Loucy (cell line): ENCODE measurements around the gene PHLDB2.

Experiments used
- H2AFZ ChIP-seq: fragments of 200-600 bp; sonication (generic); 2 replicates; pipeline ENCODE4 v1.6.0; 2016; ENCODE audit warnings: antibody characterized with exemption, mild to moderate bottlenecking, low read length, moderate library complexity
- H3F3A ChIP-seq: fragments of 200-600 bp; 2 replicates; pipeline ENCODE4 v1.6.0; 2016; ENCODE audit warnings: antibody characterized with exemption, low read depth, mild to moderate bottlenecking
- H3K27me3 ChIP-seq: fragments of 200-600 bp; sonication (generic); 2 replicates; pipeline ENCODE4 v1.6.1; 2014; ENCODE audit warnings: low read length, mild to moderate bottlenecking; ENCODE audit not compliant: insufficient read depth, poor library complexity, severe bottlenecking
- H3K36me3 ChIP-seq: fragments of 200-600 bp; sonication (generic); 2 replicates; pipeline ENCODE4 v1.6.1; 2016; ENCODE audit warnings: low read length; ENCODE audit not compliant: insufficient read depth
- H3K4me1 ChIP-seq: fragments of 200-600 bp; sonication (generic); 2 replicates; pipeline ENCODE4 v1.5.1; 2014; ENCODE audit warnings: low read length, mild to moderate bottlenecking; ENCODE audit not compliant: insufficient read depth, poor library complexity, severe bottlenecking
- H3K4me2 ChIP-seq: fragments of 200-600 bp; sonication (generic); 2 replicates; pipeline ENCODE4 v1.6.0; 2014; ENCODE audit warnings: antibody characterized with exemption, low read length, low read depth, mild to moderate bottlenecking; ENCODE audit not compliant: poor library complexity, severe bottlenecking
- H3K4me3 ChIP-seq: fragments of 200-600 bp; sonication (generic); 2 replicates; pipeline ENCODE4 v1.5.1; 2014; ENCODE audit warnings: low read length, mild to moderate bottlenecking, mixed read lengths; ENCODE audit not compliant: poor library complexity, severe bottlenecking
- H3K79me2 ChIP-seq: fragments of 200-600 bp; sonication (generic); 2 replicates; pipeline ENCODE4 v1.6.1; 2014; ENCODE audit warnings: low read length; ENCODE audit not compliant: insufficient read depth
- H3K9ac ChIP-seq: fragments of 200-600 bp; sonication (generic); 2 replicates; pipeline ENCODE4 v1.6.0; 2014; ENCODE audit warnings: mild to moderate bottlenecking, low read depth, low read length, moderate library complexity; ENCODE audit not compliant: poor library complexity, severe bottlenecking
- H3K9me2 ChIP-seq: fragments of 200-600 bp; sonication (generic); replicated peaks from 2 replicates; pipeline ENCODE4 v1.6.1; 2016; ENCODE audit warnings: low read depth, low read length, mixed read lengths
- H3K9me3 ChIP-seq: fragments of 200-600 bp; sonication (generic); 2 replicates; pipeline ENCODE4 v1.6.1; 2014; ENCODE audit warnings: mild to moderate bottlenecking, antibody characterized with exemption, low read length, low read depth; ENCODE audit not compliant: insufficient read depth
- H4K20me1 ChIP-seq: fragments of 200-600 bp; sonication (generic); 2 replicates; pipeline ENCODE4 v1.6.0; 2014; ENCODE audit warnings: antibody characterized with exemption, low read length, mild to moderate bottlenecking; ENCODE audit not compliant: insufficient read depth, poor library complexity, severe bottlenecking
- EZH2phosphoT487 ChIP-seq: fragments of 200-600 bp; IDR thresholded peaks from 2 replicates; pipeline ENCODE4 v1.6.1; 2018; ENCODE audit warnings: antibody characterized with exemption, mild to moderate bottlenecking, moderate library complexity, borderline replicate concordance
- TF ChIP-seq, protein P1 (sequence below): fragments of 200-600 bp; sonication (generic); conservative IDR thresholded peaks from 2 replicates; pipeline ENCODE4 v1.5.1; 2014; ENCODE audit warnings: mild to moderate bottlenecking, antibody characterized with exemption, low read length

PHLDB2 gene

DNA sequence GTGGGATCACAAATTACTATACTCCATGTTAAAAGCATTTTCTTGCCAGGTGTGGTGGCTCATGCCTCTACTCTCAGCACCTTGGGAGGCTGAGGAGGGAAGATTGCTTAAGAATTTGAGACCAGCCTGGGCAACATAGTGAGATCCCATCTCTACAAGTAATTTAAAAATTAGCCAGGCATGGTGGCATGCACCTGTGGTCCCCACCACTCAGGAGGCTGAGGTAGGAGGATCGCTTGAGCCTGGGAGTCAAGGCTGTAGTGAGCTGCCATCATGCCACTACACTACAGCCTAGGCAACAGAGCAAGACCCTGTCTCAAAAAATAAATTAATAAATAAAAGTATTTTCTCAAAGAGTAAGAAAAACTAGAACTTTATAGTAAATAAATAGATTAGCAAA, 96.8 kb downstream of the PHLDB2 start:
- peaks cover 6% of the 10 kb centered on the region for H3K4me1 ChIP-seq
- no peaks in the 10 kb centered on the region for H4K20me1 ChIP-seq
- H3K9me3 ChIP-seq, result no peaks in the 10 kb centered on the region
- H3K4me2 ChIP-seq, result no peak overlapping the region
- no peaks in the 10 kb centered on the region for H3K9me2 ChIP-seq
- no peak overlapping the region for H3K9ac ChIP-seq
- H2AFZ ChIP-seq, result no peak overlapping the region
- H3F3A ChIP-seq, result no peaks in the 10 kb centered on the region
- H3K27me3 ChIP-seq, result no peaks in the 10 kb centered on the region
- H3K36me3 ChIP-seq, result no peaks in the 10 kb centered on the region
- no peak for TF ChIP-seq EZH2phosphoT487
- TF ChIP-seq, protein P1, sequence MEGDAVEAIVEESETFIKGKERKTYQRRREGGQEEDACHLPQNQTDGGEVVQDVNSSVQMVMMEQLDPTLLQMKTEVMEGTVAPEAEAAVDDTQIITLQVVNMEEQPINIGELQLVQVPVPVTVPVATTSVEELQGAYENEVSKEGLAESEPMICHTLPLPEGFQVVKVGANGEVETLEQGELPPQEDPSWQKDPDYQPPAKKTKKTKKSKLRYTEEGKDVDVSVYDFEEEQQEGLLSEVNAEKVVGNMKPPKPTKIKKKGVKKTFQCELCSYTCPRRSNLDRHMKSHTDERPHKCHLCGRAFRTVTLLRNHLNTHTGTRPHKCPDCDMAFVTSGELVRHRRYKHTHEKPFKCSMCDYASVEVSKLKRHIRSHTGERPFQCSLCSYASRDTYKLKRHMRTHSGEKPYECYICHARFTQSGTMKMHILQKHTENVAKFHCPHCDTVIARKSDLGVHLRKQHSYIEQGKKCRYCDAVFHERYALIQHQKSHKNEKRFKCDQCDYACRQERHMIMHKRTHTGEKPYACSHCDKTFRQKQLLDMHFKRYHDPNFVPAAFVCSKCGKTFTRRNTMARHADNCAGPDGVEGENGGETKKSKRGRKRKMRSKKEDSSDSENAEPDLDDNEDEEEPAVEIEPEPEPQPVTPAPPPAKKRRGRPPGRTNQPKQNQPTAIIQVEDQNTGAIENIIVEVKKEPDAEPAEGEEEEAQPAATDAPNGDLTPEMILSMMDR, result no peak
- no peaks in the 10 kb centered on the region for H3K79me2 ChIP-seq
- no peak overlapping the region for H3K4me3 ChIP-seq

DNA sequence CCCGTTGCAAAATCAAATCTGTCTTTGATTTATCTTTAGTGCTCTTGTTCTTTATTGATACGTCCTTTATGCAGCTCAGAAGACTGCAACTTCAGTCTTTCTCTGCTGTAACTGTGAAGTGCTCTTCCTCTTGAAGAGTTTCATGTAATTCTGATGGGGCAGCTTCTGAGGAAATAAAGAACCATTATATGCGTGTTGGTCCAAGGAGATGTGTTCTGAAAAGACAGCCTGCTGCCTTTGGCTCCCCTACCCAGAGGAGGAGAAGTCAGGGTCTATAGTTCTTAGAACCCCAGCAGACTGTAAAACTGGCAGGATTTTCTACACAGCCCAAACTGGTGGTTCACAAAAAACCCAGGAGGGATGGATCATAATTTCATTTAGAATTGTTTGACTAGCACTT, 97.4 kb downstream of the PHLDB2 start:
- Histone ChIP-seq H3K9me3 (no peaks in the 10 kb centered on the region), H3K79me2 (no peaks in the 10 kb centered on the region), H3K9ac (no peak overlapping the region), H3K4me3 (no peak overlapping the region), H3K36me3 (no peaks in the 10 kb centered on the region), H4K20me1 (no peaks in the 10 kb centered on the region), H3K9me2 (no peaks in the 10 kb centered on the region), H3K4me2 (no peak overlapping the region), H2AFZ (no peak overlapping the region), H3F3A (no peaks in the 10 kb centered on the region), H3K27me3 (no peaks in the 10 kb centered on the region), H3K4me1 (peaks cover 6% of the 10 kb centered on the region)
- TF ChIP-seq, protein P1, result no peak
- no peak for TF ChIP-seq EZH2phosphoT487

DNA sequence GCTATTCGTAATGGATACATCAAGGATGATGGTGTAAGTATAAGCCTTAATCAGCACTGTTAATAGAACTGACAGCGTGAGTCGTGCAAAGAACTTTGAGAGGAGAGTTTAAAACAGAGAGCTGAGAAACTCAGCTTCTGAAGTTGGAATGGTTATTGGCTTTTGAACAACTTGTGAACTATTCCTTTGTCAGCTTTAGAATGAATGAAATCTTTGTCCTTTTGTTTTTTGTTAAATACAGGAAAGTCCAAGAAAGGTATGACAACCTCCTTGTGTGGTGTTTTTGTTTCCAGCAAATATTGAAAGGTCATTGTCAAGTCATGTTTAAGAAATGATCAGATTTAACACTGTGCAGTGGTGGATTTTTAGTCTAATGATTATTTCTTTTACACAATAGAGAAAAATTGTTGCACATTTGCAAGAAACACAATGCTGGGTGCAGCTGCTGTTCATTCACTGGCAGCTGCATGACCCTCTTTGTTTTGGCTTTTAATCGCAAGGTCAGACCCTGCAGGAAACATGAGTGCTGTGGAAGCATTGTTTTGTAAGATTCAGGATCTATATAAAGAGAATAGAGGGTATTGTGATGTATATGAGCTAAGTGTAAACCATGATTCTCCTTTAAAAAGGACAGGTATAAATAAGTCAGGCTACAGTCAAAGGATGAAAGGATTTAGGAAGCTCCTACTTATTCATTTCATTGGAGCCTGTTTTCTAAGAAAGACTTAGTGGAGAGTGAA, 98.1 kb downstream of the PHLDB2 start:
- H3K4me1 ChIP-seq, result peaks cover 6% of the 10 kb centered on the region
- H4K20me1 ChIP-seq, result no peaks in the 10 kb centered on the region
- no peaks in the 10 kb centered on the region for H3F3A ChIP-seq
- H3K79me2 ChIP-seq, result no peaks in the 10 kb centered on the region
- no peak overlapping the region for H3K4me3 ChIP-seq
- no peak overlapping the region for H3K9ac ChIP-seq
- H3K36me3 ChIP-seq, result no peaks in the 10 kb centered on the region
- no peaks in the 10 kb centered on the region for H3K9me2 ChIP-seq
- no peaks in the 10 kb centered on the region for H3K27me3 ChIP-seq
- H2AFZ ChIP-seq, result no peak overlapping the region
- TF ChIP-seq, protein P1, result no peak
- no peak for TF ChIP-seq EZH2phosphoT487
- no peak overlapping the region for H3K4me2 ChIP-seq
- H3K9me3 ChIP-seq, result no peaks in the 10 kb centered on the region
